ENCODE data around the gene BOK.

BOK gene

GRCh38 chr2:241617431-241618154, 59.0 kb downstream of the BOK start:
- no peak for DNase-seq

- DNase-seq, result no peak
These were observed 59.8 kb downstream of the BOK start for GRCh38 chr2:241618296-241618805.

DNA sequence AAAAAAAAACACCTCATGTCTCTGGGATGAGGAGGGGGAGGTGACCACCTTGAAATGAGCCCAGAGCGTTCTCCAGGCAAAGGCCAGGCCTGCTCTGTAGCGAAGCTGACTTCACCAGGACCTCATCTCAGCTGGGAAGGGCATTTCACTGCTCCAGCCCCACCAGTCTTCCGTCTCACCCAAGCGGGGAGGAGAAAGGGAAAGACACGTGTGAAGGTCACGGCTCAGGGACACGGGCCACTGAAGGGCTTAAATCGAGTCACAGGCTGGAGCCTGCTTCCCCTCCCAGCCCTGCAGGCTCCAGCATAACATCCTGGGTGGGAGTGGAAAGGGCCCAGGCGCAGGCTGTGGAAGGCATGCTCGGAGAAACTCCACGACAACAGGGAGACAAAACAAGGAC, 60.3 kb downstream of the BOK start:
- no peak for DNase-seq

GRCh38 chr2:241619597-241620418, 61.3 kb downstream of the BOK start:
- DNase-seq, result no peak

DNA sequence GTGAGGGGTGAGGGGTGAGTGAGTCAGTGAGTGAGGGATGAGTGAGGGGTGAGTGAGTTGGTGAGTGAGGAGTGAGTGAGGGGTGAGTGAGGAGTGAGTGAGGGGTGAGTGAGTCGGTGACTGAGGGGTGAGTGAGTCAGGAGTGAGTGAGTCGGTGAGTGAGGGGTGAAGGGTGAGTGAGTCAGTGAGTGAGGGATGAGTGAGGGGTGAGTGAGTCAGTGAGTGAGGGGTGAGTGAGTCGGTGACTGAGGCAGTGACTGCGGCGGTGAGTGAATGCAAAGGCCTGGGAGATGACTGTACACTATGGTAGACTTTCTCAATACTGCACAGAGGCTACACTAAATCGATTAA, 61.8 kb downstream of the BOK start:
- no peak for DNase-seq
